Bone marrow (tissue), 2 donors: Measurements from ENCODE around the gene RRBP1.

ENCODE experiments used
- DNase-seq, 2 donors: peaks; one replicate each; lab custom pipeline; 2025; lab: John Stamatoyannopoulos, UW

Gene RRBP1

DNA sequence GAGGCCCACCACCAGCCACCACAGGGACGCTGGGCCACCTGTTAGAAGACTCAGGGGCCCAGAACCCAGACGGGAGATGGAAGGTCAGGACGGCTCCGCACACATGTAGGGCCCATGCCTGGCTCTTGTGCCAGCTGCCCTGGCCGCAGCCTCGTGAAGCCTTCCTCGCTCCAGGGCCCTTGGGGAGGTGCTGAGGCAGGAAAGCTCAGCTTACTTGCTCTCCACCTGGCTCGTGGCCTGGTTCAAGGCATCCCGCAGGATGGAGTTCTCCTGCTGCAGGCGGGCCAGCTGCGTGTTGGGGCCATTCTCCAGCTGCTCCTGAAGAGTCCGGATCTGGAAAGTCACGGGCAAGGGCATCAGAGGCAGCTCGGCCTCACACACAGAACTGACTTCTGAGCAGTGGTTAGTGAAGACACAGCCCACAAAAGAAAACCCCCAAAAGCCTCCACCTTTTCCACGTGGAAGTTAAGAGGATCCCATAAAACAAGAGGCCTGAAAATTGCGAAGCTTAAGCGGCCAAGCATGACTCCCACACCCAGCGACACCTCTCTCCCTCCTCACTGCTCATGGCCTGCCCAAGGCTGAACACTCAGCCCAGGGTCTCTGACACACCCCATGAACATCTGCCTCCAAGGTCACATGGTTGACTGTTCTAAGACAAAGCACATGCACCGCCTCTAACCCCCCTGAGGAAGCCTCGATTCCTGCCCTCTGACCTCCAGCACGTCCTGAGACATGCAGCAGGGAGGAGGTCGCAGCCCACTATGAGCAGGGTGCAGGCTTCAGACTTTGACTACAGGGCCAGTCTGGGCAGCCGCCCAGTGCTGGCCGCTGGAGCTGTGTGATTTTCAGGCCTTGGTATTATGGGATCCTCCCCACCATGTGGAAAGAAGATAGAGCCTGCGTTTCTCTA lies 46.5 kb downstream of the RRBP1 start:
- DNase-seq: no peak

GRCh38 chr20:17634661-17635331 lies 47.2 kb downstream of the RRBP1 start:
- DNase-seq: no peak

- DNase-seq: no peak
Measured at GRCh38 chr20:17633850-17634500, 48.1 kb downstream of the RRBP1 start.

GRCh38 chr20:17633221-17633849 lies 48.7 kb downstream of the RRBP1 start:
- DNase-seq: no peak

DNA sequence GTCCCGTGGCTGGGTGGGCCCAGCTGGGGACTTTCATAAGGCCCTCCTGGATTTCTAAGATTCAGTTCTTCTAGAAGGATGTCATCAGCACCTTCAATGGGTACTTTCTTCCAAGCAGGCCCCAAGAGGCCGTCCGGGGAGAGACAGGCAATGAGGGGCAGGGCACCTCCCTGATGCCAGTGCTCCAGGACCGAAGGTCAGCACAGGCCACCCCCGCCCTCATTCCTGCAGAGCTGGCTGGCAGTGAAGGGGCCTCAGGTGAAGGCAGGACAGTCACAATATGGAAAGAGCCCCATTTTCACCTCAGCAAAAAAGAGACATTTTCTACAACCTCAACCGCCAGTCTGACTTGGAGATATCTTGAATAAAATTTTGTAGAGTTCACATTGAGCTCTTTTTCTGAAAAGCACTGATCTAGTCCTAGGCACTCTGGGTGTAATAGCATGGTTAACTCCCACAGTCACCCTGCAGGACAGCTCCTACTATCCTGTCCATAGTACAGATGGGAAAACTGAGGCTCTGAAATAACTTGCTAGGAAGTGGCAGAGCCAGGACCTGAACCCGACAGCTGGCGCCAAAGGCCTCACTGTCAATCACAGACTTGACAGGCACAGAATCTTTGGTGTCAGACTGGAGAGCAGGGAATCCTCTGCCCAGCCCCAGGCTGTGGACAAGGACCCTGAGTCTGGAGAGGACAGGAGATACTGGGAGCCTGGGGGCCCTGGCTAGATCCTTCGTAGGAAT lies 50.3 kb downstream of the RRBP1 start:
- DNase-seq: no peak

DNA sequence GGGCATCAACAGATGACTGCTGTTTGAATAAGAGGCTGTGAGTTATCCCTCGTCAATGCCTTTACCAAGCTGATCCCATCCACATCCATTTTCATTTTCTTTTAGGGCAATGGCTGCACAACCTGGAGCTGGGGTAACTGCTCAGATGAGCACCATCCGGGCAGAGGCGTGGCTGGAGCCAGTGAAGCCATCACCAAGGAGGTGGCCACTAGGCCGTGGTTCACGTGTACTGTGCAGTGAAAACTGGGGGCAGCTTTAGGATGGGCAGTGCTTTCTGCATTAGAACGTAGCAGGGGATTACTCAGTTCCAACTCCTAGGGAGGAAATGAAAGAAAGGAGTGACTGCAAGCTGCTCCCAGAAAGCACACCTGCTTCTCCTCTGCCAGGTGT lies 51.2 kb downstream of the RRBP1 start:
- DNase-seq: no peak

GRCh38 chr20:17630151-17630805 lies 51.8 kb downstream of the RRBP1 start:
- DNase-seq: no peak

- DNase-seq: no peak
Measured at GRCh38 chr20:17629678-17630089, 52.4 kb downstream of the RRBP1 start.

GRCh38 chr20:17629025-17629424 lies 53.0 kb downstream of the RRBP1 start:
- DNase-seq: no peak

DNA sequence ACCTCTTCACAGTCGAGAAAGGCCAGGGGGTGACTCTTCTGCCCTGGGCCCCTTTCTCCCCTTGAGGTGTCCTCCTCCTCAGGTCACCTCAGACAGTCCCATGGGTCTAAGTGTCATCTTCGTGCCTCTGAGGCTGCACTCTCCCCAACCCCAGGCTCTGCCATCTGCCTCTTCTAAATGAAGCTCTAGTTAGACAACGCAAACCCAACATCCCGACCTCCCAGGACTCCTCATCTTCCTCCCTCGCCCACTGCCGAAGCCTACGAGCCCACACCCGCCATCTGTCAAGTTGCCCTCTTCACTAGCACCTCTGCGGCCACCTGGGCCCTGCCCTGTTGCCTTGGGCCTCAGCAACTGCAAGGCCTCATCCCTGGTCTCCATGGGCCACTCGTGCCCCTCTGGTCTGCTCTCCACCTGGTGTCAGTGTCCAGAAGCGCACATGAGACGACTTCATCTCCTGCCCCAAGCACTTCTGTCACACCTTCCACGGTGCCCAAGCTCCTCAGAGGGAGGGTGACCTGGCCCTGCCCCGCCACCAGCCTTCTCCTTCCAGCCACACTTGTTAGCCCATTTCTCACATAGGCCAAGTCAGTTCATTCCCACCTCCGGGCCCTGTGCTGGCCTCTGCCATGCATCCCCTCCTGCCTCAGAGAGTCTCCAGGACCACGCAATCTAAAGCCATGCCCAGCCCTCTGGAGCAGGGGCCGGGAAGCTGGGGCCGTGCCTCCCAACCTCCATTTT lies 53.8 kb downstream of the RRBP1 start:
- DNase-seq: no peak

DNA sequence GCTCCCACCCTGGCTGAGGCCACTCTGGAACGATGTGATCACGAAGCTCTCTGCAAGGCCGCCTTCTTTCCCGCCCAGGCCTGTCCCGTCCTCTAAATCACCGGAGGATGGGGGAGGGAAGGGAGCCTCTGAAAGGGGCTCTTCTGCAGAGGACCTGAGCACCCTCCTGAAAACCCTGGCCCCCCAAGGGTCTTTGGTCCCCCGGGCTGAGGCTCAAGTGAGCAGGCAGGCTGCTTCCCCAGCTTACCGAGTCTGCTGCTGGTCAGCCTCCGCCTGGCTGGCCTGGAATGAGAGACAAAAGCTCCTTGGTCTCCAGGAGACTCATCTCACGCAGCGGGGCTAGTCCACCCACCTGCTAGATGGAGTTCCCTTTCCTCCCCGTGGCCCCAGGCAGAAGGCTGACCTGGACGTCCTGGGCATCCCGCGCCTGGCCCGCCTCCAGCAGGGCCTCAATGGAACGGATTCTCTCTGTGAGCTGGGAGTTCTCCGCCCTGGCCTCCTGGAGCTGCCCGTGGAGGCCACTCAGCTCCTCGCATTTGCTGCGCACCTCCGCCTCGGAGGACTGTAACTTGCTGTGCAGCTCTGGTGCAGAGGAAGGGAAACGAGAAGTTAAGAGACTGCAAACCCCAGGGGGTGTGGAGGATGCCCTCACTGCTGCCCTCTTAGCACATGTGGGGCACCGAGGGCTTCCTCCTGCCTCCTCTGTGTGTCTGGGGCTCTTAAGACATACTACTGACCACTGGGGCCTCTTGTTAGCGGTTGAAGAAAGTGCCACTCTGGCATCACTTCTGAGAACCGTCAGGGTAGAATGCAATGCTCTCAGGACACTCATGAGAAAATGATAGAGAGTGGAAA lies 54.7 kb downstream of the RRBP1 start:
- no peak for DNase-seq

GRCh38 chr20:17626217-17627007 lies 55.6 kb downstream of the RRBP1 start:
- DNase-seq: no peak

DNA sequence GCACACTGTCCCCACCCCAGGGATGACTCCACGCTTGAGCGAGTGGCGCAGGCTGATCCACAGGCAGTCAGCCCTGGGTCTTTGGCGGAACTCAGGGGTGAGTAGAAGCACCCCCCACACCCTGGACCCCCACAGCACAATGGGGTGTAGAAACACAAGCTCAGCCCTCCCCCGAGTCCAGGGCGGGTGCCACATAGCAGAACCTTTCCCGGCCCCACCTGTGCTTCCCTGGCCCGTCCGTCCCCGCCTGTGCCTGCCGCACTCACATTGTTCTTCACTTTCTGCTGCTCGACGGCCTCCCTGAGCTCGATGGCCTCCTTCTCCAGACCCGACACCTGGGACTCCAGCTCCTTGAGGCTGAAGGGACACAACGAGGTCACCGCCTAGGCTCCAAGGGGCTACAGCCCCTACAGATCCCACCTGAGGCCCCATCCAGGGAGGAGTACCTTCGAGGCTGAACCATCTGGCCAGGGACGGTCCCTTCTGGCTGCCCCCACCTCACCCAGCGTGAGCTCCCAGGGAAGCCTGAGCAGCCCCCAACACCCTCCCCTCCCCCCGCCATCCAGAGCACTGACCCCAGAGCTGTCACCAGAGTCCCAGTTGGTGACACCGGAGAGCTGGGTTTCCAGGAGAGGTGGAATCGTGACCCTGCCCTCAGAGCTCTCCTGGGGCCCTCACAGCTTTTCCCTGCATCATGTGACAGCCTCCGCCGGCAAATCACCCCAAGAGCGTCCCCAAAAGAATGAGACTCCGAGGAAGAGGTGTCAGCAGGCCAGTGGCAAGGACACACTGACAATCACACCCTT lies 56.6 kb downstream of the RRBP1 start:
- no peak for DNase-seq

DNA sequence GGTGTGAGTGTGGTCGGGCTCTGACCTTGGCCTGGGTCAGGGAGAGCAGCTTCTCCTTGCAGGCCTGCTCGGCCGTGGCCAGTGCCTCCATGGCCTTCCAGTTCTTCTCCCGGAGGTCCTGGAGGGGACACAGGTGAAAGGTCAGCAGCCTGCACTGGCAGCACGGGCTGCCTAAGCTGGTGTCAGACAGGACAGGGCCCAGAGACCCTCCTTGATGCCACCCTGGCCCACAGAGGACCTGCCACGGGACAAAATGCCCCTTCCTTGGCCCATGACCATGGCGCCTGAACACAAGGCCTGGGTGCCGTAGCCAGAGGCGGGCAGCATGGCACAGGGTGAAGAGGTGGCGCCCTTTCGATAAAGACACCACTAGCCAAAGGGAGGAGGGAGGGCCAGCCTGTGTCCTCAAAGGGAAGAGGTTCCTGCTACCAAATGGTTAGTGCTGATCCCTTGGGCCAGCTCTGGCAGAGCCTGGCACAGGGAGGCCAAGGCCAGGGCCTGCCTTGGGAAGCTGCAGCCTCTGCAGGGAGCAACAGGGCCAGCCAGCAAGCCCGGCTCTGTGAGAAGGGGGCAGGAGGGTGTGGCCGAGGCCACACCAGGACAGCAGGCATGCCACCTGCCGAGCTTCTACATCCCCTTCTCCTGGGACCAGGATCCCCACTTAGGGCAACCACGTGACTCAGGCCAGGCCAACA lies 57.3 kb downstream of the RRBP1 start:
- no peak for DNase-seq

- no peak for DNase-seq
Measured at GRCh38 chr20:17624070-17624469, 58.0 kb downstream of the RRBP1 start.

- no peak for DNase-seq
Measured at GRCh38 chr20:17622851-17623508, 59.1 kb downstream of the RRBP1 start.
